HG03439 (cell line): ENCODE measurements around the gene SIAH1.
A peak's percentile ranks its signal among the peaks of the same experiment; 100 is the strongest.
"Not testable (repeated sequence)": the region's sequence is repeated elsewhere in the genome, so short reads cannot be mapped to it uniquely, and the experiment has no call there.

Experiments
- ATAC-seq: cut with Tn5 transposase; IDR thresholded peaks from one replicate; pipeline ENCODE4 v1.9.1; 2021; ENCODE audit warnings: mild to moderate bottlenecking, moderate library complexity; ENCODE audit not compliant: unreplicated experiment

SIAH1 gene

GRCh38 chr16:48367441-48368049 lies 17.7 kb downstream of the SIAH1 start:
- no peak for ATAC-seq

DNA sequence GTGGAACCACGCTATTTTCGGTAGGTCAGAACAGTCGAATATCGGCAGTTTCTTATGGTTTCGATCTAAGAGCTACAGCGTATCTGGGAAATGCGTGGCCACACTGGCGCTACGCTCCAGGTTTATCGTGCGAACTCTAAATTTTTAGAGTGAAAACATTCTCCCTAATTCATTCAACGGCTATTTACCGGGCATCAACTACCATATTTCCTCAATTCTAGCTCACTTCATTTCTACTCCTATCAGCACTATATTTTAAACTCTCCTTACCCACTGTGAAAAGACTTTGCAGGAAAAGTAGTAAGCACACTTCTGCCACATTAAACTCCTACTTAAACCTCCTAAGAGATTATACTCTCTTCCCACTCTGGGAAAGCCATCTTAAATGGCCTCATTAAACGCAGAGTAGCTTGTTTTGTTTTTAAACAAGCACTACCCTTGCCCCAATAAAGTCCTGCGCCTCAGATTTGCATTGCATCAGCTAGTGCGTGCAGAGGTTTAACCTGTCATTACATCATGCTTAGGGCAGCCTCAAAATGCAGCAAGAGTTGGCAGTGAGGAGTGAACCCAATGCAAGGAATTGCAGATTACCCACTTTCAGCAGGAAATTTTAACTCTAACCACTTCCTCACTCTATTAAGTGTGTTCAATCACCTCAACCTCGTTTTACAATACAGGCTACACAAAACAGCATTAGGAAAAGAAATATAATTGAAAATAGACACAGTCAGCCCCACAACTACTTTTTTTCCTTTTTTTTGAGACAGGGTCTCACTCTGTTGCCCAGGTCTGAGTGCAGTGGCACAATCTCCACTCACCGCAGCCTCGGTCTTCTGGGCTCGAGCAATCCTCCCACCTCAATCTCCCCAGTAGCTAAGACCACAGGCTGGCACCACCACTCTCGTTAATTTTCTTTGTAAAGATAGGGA lies 18.8 kb downstream of the SIAH1 start:
- peak; percentile 57 for ATAC-seq

DNA sequence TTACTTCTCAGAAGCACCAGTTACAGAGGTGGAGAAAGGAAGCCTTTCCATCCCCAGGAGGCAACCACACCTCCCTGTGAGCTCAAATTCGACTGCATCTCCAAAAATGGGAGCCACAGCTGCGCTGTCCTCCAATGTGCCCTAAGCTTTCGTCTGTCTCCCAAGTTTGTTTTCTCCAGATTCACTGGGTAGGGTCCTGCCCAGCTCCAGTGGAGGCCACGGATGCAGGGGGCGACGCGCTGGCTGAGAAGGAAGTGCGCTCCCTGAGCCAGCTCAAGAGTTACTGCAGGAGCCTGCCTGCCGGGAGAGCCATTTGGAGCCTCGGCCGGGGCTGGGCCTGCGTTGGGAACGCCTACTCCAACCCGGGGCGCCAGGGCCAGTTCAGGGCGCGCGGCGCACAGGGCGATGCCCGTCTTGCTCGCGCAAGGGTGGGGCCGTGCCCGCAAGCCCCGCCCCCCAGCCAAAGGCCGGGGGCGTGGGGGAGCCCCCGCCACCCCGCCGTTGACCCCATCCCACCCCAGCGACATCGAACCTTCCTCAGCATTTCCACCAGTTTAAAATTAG lies 19.5 kb downstream of the SIAH1 start:
- ATAC-seq: peak; percentile 90

DNA sequence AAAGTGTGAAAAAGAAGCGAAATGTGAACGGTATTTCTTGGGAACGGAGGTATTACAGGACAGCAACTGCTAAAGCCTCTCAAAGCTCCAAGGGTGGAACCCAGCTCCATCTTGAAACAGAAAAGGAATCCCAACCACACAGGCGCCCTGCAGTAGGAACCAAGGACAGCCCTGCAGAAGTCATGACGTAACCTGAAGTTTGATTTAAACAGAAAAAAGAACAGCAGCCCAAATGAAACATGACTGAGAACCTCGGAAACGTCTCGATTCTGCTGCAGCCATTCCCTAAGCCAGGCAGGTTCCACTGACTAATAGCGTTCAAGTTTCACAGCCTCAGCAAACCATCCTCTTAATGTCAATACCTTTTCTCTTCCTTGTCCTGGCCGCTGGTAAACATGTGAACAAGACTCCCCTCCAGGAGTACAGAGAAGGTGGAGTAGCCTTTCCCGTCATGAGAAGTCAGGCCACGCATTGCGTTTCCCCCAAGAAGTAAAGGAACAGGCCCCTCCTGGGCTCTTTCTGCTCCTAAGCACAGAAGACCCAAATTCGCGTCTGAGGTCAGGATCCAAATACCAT lies 20.1 kb downstream of the SIAH1 start:
- ATAC-seq: no peak

DNA sequence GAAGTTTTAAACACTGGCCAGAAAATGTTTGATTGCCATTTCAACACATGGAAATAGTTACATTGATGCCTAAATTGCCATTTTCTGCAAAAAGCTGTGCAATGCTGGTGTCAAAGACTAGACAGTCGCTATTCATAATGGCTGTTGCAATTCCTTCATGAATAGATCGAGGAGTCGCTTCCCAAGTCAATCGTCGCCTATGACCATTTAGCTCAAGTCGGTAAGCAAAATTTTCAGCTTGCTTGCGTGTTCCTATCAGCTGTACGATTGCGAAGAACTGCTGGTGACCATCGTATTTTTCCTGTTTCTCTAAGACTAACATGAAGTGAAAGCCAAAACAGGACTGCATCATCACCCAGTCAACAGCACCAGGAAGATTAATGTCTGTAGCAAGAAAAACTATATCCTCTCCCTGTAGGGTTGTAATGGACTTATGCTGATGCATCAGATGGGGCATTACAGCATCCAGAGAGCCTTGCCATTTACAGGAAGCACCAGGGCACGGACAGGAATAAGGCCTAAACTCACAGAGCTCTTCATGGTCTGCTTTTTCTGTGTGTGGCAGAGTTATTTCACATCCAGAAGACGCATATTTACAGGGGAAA lies 23.6 kb downstream of the SIAH1 start:
- no peak for ATAC-seq

- ATAC-seq: no peak
Measured at GRCh38 chr16:48361012-48361411, 24.2 kb downstream of the SIAH1 start.

GRCh38 chr16:48359983-48360382 lies 25.2 kb downstream of the SIAH1 start:
- no peak for ATAC-seq

DNA sequence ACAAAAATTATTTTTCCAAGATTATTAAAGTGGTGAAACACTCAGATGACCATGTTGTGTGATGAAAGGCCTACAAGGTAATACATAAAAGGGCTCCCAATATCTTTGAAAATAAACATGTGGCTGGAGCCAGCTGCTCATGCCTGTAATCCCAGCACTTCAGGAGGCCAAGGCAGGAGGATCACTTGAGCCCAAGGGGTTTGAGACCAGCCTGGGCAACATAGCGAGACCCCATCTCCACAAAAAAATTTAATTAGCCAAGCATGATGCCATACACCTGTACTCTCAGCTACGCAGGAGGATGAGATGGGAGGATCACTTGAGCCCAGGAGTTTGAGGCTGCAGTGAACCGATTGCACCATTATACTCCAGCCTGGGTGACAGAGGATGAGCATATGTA lies 26.8 kb downstream of the SIAH1 start:
- no peak for ATAC-seq

DNA sequence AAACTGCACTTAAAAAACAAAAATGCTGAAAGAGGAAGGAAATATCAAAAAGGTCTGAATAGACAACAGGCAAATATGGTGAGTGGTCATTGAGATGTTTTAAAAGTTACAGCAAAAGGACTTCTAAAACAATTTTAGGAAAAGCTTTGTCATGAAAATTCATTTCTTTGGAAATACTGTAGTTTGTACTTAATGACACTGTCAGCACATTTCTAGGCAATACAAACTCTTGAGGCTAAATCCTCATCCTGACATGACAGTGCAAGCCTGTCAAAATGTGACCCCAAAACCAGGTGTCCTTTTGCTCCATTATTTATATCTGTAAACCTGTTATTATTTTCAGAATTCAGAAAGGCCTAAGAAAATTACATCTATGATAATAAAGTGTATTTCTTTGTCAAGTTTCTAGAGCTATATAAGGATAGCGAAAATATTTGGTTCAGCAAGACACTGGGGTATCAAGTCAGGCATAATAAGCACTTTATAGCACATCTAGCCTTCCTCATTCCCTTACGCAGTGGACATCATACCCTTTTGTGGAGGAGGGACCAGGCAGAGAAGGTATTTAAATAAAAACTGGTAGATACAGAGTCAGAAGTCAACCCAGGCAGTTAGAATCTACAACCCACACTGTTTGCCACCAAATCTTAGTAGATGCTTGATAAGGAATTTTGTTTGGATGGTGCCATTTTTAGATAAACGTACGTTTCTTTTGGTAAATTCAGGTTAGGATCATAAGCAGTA lies 28.4 kb downstream of the SIAH1 start:
- ATAC-seq: no peak

GRCh38 chr16:48354877-48355855 lies 30.0 kb downstream of the SIAH1 start:
- no peak for ATAC-seq

DNA sequence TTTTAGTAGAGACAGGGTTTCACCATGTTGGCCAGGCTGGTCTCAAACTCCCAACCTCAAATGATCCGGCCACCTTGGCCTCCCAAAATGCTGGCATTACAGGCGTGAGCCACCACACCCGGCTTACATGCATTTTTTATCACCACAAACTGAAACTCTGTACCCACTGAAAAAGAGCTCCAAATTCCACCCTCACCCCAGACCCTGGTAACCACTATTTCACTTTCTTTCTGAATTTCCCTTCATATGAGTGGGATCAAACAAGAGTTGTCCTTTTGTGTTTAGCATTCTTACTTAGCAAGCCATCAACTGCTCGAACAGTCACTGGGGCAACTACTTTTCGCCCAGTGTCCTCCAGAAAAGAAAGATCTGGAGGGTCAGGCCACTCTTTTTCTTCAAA lies 30.8 kb downstream of the SIAH1 start:
- ATAC-seq: not testable (repeated sequence)

DNA sequence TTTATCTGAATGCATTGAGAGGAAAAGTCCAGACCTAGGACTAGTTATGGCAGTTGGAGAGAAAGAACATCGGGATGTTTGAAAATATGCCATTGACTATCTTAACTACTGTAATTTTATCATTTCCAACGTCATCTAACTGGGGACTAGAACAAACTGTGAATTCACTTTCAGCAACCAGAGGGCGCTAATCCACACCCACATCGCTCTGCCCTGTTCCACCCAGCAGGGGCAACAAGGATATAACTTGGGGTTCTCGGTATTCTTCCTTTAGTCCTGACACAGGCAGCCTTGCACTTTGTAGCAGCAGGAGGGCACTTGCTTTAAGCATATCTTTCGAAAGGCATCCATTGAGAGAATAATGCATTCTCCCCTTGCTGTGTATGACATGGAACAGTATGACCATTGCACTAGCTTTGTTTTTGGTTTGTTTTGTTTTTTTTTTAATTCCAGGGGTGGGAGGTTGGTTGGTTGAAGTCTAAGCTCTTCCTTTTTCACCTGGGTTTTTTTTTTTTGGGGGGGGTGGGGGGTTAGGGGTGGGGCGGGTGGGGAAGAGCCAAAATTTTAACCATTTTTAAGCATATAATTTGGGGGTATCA lies 31.5 kb downstream of the SIAH1 start:
- peak; percentile 63 for ATAC-seq

GRCh38 chr16:48352648-48353390 lies 32.4 kb downstream of the SIAH1 start:
- ATAC-seq: no peak

DNA sequence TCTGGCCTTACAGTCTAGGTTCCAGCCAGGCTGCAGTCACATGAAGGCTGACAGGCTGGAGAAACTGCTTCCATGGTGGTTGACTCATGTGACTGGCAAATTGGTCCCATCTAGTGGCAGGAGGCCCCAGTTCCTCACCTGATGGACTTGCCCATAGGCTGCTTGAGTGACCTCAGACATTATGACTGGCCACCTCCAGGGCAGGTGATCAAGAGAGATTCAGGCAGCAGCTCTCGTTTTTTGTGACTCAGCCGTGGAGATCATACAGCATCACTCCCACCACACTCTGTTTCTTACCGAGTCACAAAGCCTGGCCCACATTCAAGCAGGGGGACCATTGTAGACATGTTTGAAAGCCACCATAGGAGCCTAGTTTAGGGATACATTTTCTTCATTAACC lies 34.5 kb downstream of the SIAH1 start:
- ATAC-seq: no peak

- ATAC-seq: no peak
Measured at GRCh38 chr16:48347980-48348379, 37.2 kb downstream of the SIAH1 start.

GRCh38 chr16:48347191-48347865 lies 37.9 kb downstream of the SIAH1 start:
- ATAC-seq: no peak

DNA sequence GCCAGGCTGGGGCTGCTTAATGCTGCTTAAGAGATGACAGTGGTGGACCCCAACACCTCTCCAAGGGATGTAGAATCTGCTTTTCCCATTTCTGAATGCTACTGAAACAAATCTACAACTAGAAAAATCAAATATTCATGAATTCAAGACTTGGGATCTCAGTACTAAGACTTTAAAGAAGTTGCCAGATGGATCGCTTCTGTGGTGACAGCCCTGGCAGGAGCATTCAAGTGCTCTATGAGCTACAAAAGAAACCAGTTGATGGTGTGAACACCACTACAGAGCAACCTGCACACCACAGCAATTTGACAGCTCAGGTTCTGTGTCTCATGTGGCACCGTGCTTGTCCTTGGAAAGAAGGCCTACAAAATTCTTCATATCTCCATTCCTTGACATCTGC lies 42.6 kb downstream of the SIAH1 start:
- ATAC-seq: no peak

- ATAC-seq: no peak
Measured at GRCh38 chr16:48340054-48340453, 45.2 kb downstream of the SIAH1 start.
